Fibroblast of villous mesenchyme (primary cell): ENCODE measurements around the gene PRR29. TPM values are rescaled to one million over a fixed set of nuclear protein-coding genes. Genes with fewer than 3 reads are reported as not detected.
A peak's percentile ranks its signal among the peaks of the same experiment; 100 is the strongest.

Experiments
- DNase-seq: peaks from one replicate; pipeline ENCODE4 v3.0.0-alpha.2; 2010; ENCODE audit warnings: low read depth
- H3K4me3 ChIP-seq: 2 replicates; pipeline ENCODE4 v1.5.1; 2011; ENCODE audit warnings: low read depth, mild to moderate bottlenecking, low read length
- CTCF ChIP-seq: IDR thresholded peaks from 2 replicates; pipeline ENCODE4 v1.5.1; 2012; ENCODE audit warnings: low read depth, mild to moderate bottlenecking, low read length; ENCODE audit not compliant: insufficient read depth
- total RNA-seq: library from RNA; depleted of rRNA; stranded (reverse); fragments of >200 nt; gene quantifications from 2 replicates; pipeline ENCODE4 v1.2.3, GENCODE V29; 2012

The PRR29 gene
- total RNA-seq, 1 donor: under 0.01 TPM

GRCh38 chr17:63997341-63998048 is 656 bp upstream of the PRR29 start:
- no peak for DNase-seq
- H3K4me3 ChIP-seq: peak overlapping the region; percentile 81
- TF ChIP-seq CTCF: no peak

GRCh38 chr17:63998721-63999679 is 849 bp downstream of the PRR29 start:
- H3K4me3 ChIP-seq: peak overlapping the region; percentile 81
- TF ChIP-seq CTCF: no peak
- no peak for DNase-seq

GRCh38 chr17:63999680-64000531 is 1.8 kb downstream of the PRR29 start:
- no peak overlapping the region for H3K4me3 ChIP-seq
- TF ChIP-seq CTCF: no peak
- DNase-seq: no peak

GRCh38 chr17:64001091-64001579 is 3.0 kb downstream of the PRR29 start:
- no peak for TF ChIP-seq CTCF
- DNase-seq: no peak
- H3K4me3 ChIP-seq: no peak overlapping the region

- no peak overlapping the region for H3K4me3 ChIP-seq
- TF ChIP-seq CTCF: no peak
- no peak for DNase-seq
These were observed 3.8 kb downstream of the PRR29 start for GRCh38 chr17:64001763-64002529.
